ENCODE results near the gene TSPAN12. TPM values are rescaled to one million over a fixed set of nuclear protein-coding genes. Genes with fewer than 3 reads are reported as not detected.

The TSPAN12 gene
- total and polyA plus RNA-seq, 2 of the 4 experiments (the other 2 are of a cell fraction), result 0.36 to 0.72 TPM

DNA sequence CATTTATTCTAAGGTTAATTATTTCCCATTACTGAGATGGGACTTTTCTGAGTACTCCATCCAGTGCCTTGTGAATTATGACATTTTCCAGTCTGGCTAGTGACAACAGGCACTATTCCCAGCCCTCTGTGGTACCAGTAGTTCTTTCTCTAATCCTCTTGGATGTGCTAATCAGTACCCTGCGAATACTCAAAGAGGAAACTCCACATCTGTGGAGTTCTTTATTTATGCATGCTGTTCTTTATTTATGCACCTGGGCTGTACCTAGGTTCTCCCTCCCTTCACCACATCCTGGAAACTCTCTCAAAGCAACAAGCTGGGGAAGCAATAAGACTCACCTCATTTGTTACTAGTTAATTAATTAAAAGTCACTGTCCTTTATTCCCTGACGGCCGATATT, 83.5 kb downstream of the TSPAN12 start:
- WGBS, 2 experiments (ENCODE audit: extremely low coverage in 2 of 2, insufficient read length in 1 of 2), result no CpG with 5 or more reads among the region's 3 CpGs

More for the DNA sequence above, 83.5 kb downstream of the TSPAN12 start:
- no peak for DNase-seq
- Histone ChIP-seq H2BK20ac (ENCODE audit: low read depth, low read length) (no peak overlapping the region), H2AK5ac (ENCODE audit: low read depth, low read length) (no peak overlapping the region), H3K27me3 (ENCODE audit: control insufficient read depth, insufficient read depth, low read length) (no peaks in the 10 kb centered on the region), H2BK120ac (ENCODE audit: low read depth, low read length) (no peak overlapping the region), H2BK15ac (ENCODE audit: low read depth, low read length) (no peak overlapping the region), H3K9me1 (ENCODE audit: insufficient read depth, low read length) (no peaks in the 10 kb centered on the region), H3K9me3 (ENCODE audit: control insufficient read depth, insufficient read depth, low read length) (no peaks in the 10 kb centered on the region), H3K18ac (ENCODE audit: low read depth, low read length) (no peak overlapping the region), H4K5ac (ENCODE audit: low read depth, low read length) (no peak overlapping the region), H3K23ac (ENCODE audit: low read depth, low read length) (no peak overlapping the region), H3K9ac (ENCODE audit: low read depth, low read length) (no peak overlapping the region), H4K8ac (ENCODE audit: low read depth in 2 of 2, low read length in 2 of 2) (no peak overlapping the region), H3K4me2 (ENCODE audit: low read depth, low read length) (no peak overlapping the region), H3K27ac (ENCODE audit: insufficient read depth, low read length) (no peak overlapping the region), H3K4me3 (ENCODE audit: insufficient read depth, low read depth, low read length) (no peak overlapping the region), H4K20me1 (ENCODE audit: insufficient read depth, low read length) (no peaks in the 10 kb centered on the region), H3K14ac (replicated peaks; ENCODE audit: low read depth, low read length) (no peak overlapping the region), H3K36me3 (ENCODE audit: control insufficient read depth, insufficient read depth, low read length) (no peaks in the 10 kb centered on the region), H4K91ac (ENCODE audit: insufficient read depth, low read depth, low read length) (no peak overlapping the region), H3K56ac (ENCODE audit: extremely low read depth, insufficient read depth, low read length) (no peak overlapping the region), H2AK9ac (replicated peaks; ENCODE audit: low read depth, low read length, poor library complexity) (no peak overlapping the region), H2AFZ (replicated peaks; ENCODE audit: low read length, poor library complexity) (no peak overlapping the region), H3K4ac (ENCODE audit: low read depth, low read length) (no peak overlapping the region), H3K79me1 (ENCODE audit: low read depth in 1 of 2, low read length in 2 of 2) (no peaks in the 10 kb centered on the region), H3K4me1 (ENCODE audit: control insufficient read depth, insufficient read depth, low read length) (no peaks in the 10 kb centered on the region), H2BK5ac (ENCODE audit: low read depth, low read length, poor library complexity, severe bottlenecking) (no peak overlapping the region)
- ChIA-PET POLR2A (ENCODE audit: unreplicated experiment) (no interaction called here), CTCF (no interaction called here)
- TF ChIP-seq MAFK (IDR thresholded peaks at IDR 0.05; ENCODE audit: low read depth, low read length), result no peak
- TF ChIP-seq MXI1 (IDR thresholded peaks at IDR 0.05; ENCODE audit: borderline replicate concordance, low read depth, low read length), result no peak
- no peak for TF ChIP-seq CEBPB (IDR thresholded peaks at IDR 0.05; ENCODE audit: low read depth, low read length)
- TF ChIP-seq POLR2A (IDR thresholded peaks at IDR 0.05; ENCODE audit: low read depth, low read length), result no peak
- no peak for TF ChIP-seq RFX5 (IDR thresholded peaks at IDR 0.05; ENCODE audit: low read depth, low read length)
- TF ChIP-seq, protein P1, sequence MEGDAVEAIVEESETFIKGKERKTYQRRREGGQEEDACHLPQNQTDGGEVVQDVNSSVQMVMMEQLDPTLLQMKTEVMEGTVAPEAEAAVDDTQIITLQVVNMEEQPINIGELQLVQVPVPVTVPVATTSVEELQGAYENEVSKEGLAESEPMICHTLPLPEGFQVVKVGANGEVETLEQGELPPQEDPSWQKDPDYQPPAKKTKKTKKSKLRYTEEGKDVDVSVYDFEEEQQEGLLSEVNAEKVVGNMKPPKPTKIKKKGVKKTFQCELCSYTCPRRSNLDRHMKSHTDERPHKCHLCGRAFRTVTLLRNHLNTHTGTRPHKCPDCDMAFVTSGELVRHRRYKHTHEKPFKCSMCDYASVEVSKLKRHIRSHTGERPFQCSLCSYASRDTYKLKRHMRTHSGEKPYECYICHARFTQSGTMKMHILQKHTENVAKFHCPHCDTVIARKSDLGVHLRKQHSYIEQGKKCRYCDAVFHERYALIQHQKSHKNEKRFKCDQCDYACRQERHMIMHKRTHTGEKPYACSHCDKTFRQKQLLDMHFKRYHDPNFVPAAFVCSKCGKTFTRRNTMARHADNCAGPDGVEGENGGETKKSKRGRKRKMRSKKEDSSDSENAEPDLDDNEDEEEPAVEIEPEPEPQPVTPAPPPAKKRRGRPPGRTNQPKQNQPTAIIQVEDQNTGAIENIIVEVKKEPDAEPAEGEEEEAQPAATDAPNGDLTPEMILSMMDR (conservative IDR thresholded peaks at IDR 0.05; ENCODE audit: low read depth, low read length), result no peak
- TF ChIP-seq FOS (IDR thresholded peaks at IDR 0.05; ENCODE audit: low read depth, low read length), result no peak
- no peak for TF ChIP-seq NFE2L2 (IDR thresholded peaks at IDR 0.05; ENCODE audit: low read depth, low read length)
- no peak for TF ChIP-seq BHLHE40 (IDR thresholded peaks at IDR 0.05; ENCODE audit: low read depth, low read length)
- TF ChIP-seq CHD1 (IDR thresholded peaks at IDR 0.05; ENCODE audit: low read depth, low read length), result no peak
- no peak for TF ChIP-seq SMC3 (IDR thresholded peaks at IDR 0.05; ENCODE audit: low read depth, low read length)
- no TSS peak for BruUV-seq (replicated peaks)
- dilution Hi-C loops (cut with HindIII; ENCODE audit: low sequenced_read_pairs, unreplicated experiment), result no loop called here
- intact Hi-C loops (cut with micrococcal nuclease), result no loop called here
- ATAC-seq (ENCODE audit: low read depth), result no peak
- in situ Hi-C loops (cut with MboI; ENCODE audit: low sequenced_read_pairs), result no loop called here
